ENCODE measurements around the gene IGSF9B. TPM values are rescaled to one million over a fixed set of nuclear protein-coding genes. Genes with fewer than 3 reads are reported as not detected.

Gene IGSF9B
- total RNA-seq, 3 donors from 2014 or later (not counting 1 experiment from before 2014, with no cell fraction given), result 2.2 to 6.1 (median 4.3) TPM

DNA sequence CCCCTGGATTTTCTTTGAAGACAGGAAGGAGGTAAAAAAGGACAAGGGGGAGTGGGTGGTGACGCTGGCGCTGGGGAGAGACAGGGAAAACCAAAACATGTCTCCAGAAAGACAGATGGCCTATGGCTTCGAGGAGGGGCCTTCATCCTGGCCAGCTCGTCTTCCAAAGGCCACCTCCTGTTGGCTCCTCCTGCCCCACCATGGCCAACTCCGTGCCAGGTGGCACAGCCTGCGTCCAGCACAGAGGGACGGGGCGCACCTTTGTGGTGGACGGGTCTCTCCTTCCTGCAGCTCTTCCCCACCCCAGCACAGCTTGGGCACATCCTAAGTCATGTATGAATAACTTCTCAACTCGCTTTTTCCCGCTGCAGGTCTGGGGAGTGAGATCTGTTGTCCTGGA is 22.7 kb downstream of the IGSF9B start:
- Mint-ChIP-seq H3K4me1 (no peaks in the 10 kb centered on the region), H3K36me3 (no peaks in the 10 kb centered on the region), H3K27me3 (ENCODE audit: low read depth in 2 of 2) (no peaks in the 10 kb centered on the region), H3K9me3 (no peaks in the 10 kb centered on the region), H3K27ac (no peak overlapping the region), H3K4me3 (no peak overlapping the region)
- TF ChIP-seq, protein P1, sequence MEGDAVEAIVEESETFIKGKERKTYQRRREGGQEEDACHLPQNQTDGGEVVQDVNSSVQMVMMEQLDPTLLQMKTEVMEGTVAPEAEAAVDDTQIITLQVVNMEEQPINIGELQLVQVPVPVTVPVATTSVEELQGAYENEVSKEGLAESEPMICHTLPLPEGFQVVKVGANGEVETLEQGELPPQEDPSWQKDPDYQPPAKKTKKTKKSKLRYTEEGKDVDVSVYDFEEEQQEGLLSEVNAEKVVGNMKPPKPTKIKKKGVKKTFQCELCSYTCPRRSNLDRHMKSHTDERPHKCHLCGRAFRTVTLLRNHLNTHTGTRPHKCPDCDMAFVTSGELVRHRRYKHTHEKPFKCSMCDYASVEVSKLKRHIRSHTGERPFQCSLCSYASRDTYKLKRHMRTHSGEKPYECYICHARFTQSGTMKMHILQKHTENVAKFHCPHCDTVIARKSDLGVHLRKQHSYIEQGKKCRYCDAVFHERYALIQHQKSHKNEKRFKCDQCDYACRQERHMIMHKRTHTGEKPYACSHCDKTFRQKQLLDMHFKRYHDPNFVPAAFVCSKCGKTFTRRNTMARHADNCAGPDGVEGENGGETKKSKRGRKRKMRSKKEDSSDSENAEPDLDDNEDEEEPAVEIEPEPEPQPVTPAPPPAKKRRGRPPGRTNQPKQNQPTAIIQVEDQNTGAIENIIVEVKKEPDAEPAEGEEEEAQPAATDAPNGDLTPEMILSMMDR (IDR thresholded peaks at IDR 0.05), result no peak
- H3K4me3 ChIP-seq (ENCODE audit: low read length), result no peak overlapping the region
- H3K27me3 ChIP-seq (ENCODE audit: control insufficient read depth, insufficient read depth, low read length), result no peaks in the 10 kb centered on the region
- no peaks in the 10 kb centered on the region for H3K9me3 ChIP-seq (ENCODE audit: control insufficient read depth, insufficient read depth, low read length)
- ATAC-seq, result no peak
- 81% methylated on average over 11 of the region's 11 CpGs for WGBS (ENCODE audit: insufficient coverage)
- no peak overlapping the region for H3K27ac ChIP-seq (ENCODE audit: low read length)
- intact Hi-C loops (cut with micrococcal nuclease), result no loop called here
- DNase-seq, result no peak
- H3K36me3 ChIP-seq (ENCODE audit: control insufficient read depth, insufficient read depth, low read length), result no peaks in the 10 kb centered on the region
- H3K4me1 ChIP-seq (ENCODE audit: control insufficient read depth, insufficient read depth, low read length), result no peaks in the 10 kb centered on the region

DNA sequence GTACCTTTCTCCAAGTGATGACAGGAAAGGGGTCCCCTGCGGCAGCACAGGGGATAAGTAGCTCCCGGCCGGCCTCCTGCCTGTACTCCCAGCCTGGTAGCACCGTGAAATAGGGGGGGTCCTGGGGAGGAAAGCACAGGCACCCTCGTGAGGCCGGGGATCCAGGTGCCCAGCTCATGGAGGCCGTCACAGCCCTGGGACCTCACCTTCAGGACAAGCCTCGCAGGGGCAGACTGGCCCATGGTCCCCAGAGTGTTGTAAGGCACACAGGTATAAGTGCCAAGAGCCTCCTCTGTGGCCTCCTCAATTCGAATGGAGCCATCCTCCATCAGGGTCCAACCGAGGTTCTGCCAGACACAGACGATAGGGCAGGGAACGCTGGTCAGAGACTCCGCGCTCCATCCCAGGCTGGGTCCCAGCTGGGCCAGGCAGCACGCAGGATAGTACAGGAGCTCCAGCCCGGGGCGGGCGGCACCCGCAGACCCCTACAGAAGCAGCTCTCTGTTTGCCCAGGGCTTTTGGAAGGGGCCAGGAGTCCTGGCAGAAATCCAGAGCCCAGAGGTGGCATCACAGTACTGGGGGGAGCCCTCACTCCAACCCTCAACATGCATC is 25.2 kb downstream of the IGSF9B start:
- Mint-ChIP-seq H3K4me3 (no peak overlapping the region), H3K36me3 (no peaks in the 10 kb centered on the region), H3K27ac (no peak overlapping the region), H3K9me3 (no peaks in the 10 kb centered on the region), H3K27me3 (ENCODE audit: low read depth in 2 of 2) (peaks cover 3 to 6% of the 10 kb centered on the region in 2 donors), H3K4me1 (peaks cover 7 to 13% of the 10 kb centered on the region in 2 donors)
- Histone ChIP-seq H3K4me1 (ENCODE audit: control insufficient read depth, insufficient read depth, low read length) (peaks cover 15% of the 10 kb centered on the region), H3K27ac (ENCODE audit: low read length) (no peak overlapping the region), H3K27me3 (ENCODE audit: control insufficient read depth, insufficient read depth, low read length) (no peaks in the 10 kb centered on the region), H3K36me3 (ENCODE audit: control insufficient read depth, insufficient read depth, low read length) (no peaks in the 10 kb centered on the region), H3K4me3 (ENCODE audit: low read length) (no peak overlapping the region), H3K9me3 (ENCODE audit: control insufficient read depth, insufficient read depth, low read length) (no peaks in the 10 kb centered on the region)
- no peak for DNase-seq
- intact Hi-C loops (cut with micrococcal nuclease), result no loop called here
- WGBS (ENCODE audit: insufficient coverage), result 97% methylated on average over 19 of the region's 19 CpGs
- TF ChIP-seq, protein P1 (IDR thresholded peaks at IDR 0.05), result no peak
- ATAC-seq, result no peak

DNA sequence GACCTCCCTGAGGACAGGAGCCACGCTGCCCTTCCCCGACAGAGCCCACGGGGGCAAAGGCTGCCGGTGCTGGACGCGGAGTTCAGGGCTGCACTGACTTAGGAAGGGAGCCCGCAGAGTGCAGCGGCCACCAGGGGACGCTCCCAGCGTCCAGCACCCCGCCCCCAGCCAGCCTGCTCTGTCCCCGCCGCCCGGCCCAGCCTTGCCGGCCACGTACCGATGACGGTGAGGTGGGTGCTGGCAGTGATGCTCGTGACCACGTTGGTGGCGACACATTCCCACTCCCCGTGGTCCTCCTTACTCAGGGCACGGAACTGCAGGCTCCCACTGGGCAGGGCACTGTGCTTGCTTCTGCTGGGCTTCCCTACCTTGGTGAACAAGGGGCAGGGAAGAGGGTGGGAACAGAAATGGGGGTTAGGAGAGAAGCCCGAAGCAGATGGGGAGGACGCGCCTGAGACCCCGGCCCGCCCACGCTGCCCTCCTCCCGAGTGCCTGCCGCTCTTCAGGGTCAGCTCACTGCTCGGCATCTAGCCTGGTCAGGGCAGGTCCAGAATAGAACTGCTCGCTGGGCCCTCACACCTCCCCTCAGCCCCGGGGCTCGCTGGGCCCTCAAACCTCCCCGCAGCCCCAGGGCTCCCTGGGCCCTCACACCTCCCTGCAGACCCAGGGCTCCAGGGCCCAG is 25.9 kb downstream of the IGSF9B start:
- Mint-ChIP-seq H3K36me3 (no peaks in the 10 kb centered on the region), H3K4me1 (peaks cover 7 to 13% of the 10 kb centered on the region in 2 donors), H3K4me3 (no peak overlapping the region), H3K27ac (no peak overlapping the region), H3K27me3 (ENCODE audit: low read depth in 2 of 2) (peaks cover 3 to 6% of the 10 kb centered on the region in 2 donors), H3K9me3 (no peaks in the 10 kb centered on the region)
- DNase-seq (no peak), ATAC-seq (no peak)
- Histone ChIP-seq H3K27ac (ENCODE audit: low read length) (no peak overlapping the region), H3K36me3 (ENCODE audit: control insufficient read depth, insufficient read depth, low read length) (no peaks in the 10 kb centered on the region), H3K4me1 (ENCODE audit: control insufficient read depth, insufficient read depth, low read length) (peaks cover 15% of the 10 kb centered on the region), H3K27me3 (ENCODE audit: control insufficient read depth, insufficient read depth, low read length) (no peaks in the 10 kb centered on the region), H3K4me3 (ENCODE audit: low read length) (no peak overlapping the region), H3K9me3 (ENCODE audit: control insufficient read depth, insufficient read depth, low read length) (no peaks in the 10 kb centered on the region)
- TF ChIP-seq, protein P1 (IDR thresholded peaks at IDR 0.05), result no peak
- WGBS (ENCODE audit: insufficient coverage), result 88% methylated on average over 36 of the region's 36 CpGs
- intact Hi-C loops (cut with micrococcal nuclease), result no loop called here
